ENCODE data around the gene PHACTR1. TPM values are rescaled to one million over a fixed set of nuclear protein-coding genes. Genes with fewer than 3 reads are reported as not detected.
A peak's percentile ranks its signal among the peaks of the same experiment; 100 is the strongest.

Gene PHACTR1
- total and polyA plus RNA-seq, 9 of the 15 experiments (the other 6 are each of a cell fraction or from before 2014, with no cell fraction given), result 11.5 to 32.6 (median 22.0) TPM

GRCh38 chr6:13273931-13274706 is 557.6 kb downstream of the PHACTR1 start (continued):
- no peak for TF ChIP-seq STAT6 (CRISPR knock-in tag; IDR thresholded peaks at IDR 0.05)
- TF ChIP-seq SUPT5H (IDR thresholded peaks at IDR 0.05), result peak; percentile 65; the same call in 1 of the 2 replicates
- no peak for TF ChIP-seq NCOA2 (IDR thresholded peaks at IDR 0.05; ENCODE audit: partially characterized antibody in 2 of 2)
- peak in 1 of 2 experiments; percentile 27 for TF ChIP-seq E2F6 (IDR thresholded peaks at IDR 0.05; ENCODE audit: borderline replicate concordance in 1 of 2, extremely low read depth in 1 of 2, insufficient read depth in 1 of 2, insufficient read length in 1 of 2, low read depth in 1 of 2, low read length in 1 of 2, poor library complexity in 1 of 2, severe bottlenecking in 1 of 2)
- TF ChIP-seq SMARCC2 (IDR thresholded peaks at IDR 0.05; ENCODE audit: low read depth), result no peak; the same call in 1 of the 2 replicates
- TF ChIP-seq BRF1 (IDR thresholded peaks at IDR 0.05; ENCODE audit: borderline replicate concordance, extremely low read depth, insufficient read length), result no peak
- TF ChIP-seq ZNF830 (CRISPR knock-in tag; IDR thresholded peaks at IDR 0.05), result no peak
- TF ChIP-seq ATF7 (IDR thresholded peaks at IDR 0.05), result peak; percentile 60; the same call in 1 of the 2 replicates
- no peak for TF ChIP-seq BMI1 (IDR thresholded peaks at IDR 0.05; ENCODE audit: low read length)
- TF ChIP-seq GATAD2A (IDR thresholded peaks at IDR 0.05), result peak; percentile 32; the same call in 1 of the 2 replicates
- TF ChIP-seq NBN (IDR thresholded peaks at IDR 0.05; ENCODE audit: low read depth), result peak; percentile 67
- peak; percentile 38; the same call in 1 of the 2 replicates for TF ChIP-seq EP400 (IDR thresholded peaks at IDR 0.05)
- no peak for TF ChIP-seq ZNF431 (CRISPR knock-in tag; IDR thresholded peaks at IDR 0.05)
- TF ChIP-seq, protein P1, sequence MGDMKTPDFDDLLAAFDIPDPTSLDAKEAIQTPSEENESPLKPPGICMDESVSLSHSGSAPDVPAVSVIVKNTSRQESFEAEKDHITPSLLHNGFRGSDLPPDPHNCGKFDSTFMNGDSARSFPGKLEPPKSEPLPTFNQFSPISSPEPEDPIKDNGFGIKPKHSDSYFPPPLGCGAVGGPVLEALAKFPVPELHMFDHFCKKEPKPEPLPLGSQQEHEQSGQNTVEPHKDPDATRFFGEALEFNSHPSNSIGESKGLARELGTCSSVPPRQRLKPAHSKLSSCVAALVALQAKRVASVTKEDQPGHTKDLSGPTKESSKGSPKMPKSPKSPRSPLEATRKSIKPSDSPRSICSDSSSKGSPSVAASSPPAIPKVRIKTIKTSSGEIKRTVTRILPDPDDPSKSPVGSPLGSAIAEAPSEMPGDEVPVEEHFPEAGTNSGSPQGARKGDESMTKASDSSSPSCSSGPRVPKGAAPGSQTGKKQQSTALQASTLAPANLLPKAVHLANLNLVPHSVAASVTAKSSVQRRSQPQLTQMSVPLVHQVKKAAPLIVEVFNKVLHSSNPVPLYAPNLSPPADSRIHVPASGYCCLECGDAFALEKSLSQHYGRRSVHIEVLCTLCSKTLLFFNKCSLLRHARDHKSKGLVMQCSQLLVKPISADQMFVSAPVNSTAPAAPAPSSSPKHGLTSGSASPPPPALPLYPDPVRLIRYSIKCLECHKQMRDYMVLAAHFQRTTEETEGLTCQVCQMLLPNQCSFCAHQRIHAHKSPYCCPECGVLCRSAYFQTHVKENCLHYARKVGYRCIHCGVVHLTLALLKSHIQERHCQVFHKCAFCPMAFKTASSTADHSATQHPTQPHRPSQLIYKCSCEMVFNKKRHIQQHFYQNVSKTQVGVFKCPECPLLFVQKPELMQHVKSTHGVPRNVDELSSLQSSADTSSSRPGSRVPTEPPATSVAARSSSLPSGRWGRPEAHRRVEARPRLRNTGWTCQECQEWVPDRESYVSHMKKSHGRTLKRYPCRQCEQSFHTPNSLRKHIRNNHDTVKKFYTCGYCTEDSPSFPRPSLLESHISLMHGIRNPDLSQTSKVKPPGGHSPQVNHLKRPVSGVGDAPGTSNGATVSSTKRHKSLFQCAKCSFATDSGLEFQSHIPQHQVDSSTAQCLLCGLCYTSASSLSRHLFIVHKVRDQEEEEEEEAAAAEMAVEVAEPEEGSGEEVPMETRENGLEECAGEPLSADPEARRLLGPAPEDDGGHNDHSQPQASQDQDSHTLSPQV (IDR thresholded peaks at IDR 0.05), result 0 out of 2 replicates have a peak, but pooled peaks have one; percentile 16
- peak; percentile 100 for TF ChIP-seq VEZF1 (CRISPR knock-in tag; IDR thresholded peaks at IDR 0.05)
- no peak for TF ChIP-seq SMAD3 (CRISPR knock-in tag; conservative IDR thresholded peaks at IDR 0.05)
- no peak for TF ChIP-seq SMARCB1 (IDR thresholded peaks at IDR 0.05; ENCODE audit: insufficient read length, low read depth)
